Large intestine (tissue), 3 donors: ENCODE data around the gene PRMT3. TPM values are rescaled to one million over a fixed set of nuclear protein-coding genes. Genes with fewer than 3 reads are reported as not detected.

Experiments
- DNase-seq, 2 donors: peaks; one replicate each; pipeline versions ENCODE4 v3.0.0 to v3.0.0-alpha.2; 2013
- H3K27ac ChIP-seq: one replicate; pipeline ENCODE4 v1.5.1; 2013; ENCODE audit warnings: low read length
- H3K27me3 ChIP-seq: 2 replicates; pipeline ENCODE4 v1.6.1; 2013; ENCODE audit warnings: low read length; ENCODE audit not compliant: control insufficient read depth, insufficient read depth
- H3K36me3 ChIP-seq: 2 replicates; pipeline ENCODE4 v1.6.1; 2013; ENCODE audit warnings: low read length; ENCODE audit not compliant: control insufficient read depth, insufficient read depth
- H3K4me1 ChIP-seq: one replicate; pipeline ENCODE4 v1.6.1; 2013; ENCODE audit warnings: low read length; ENCODE audit not compliant: control insufficient read depth, insufficient read depth
- H3K4me3 ChIP-seq: one replicate; pipeline ENCODE4 v1.5.1; 2013; ENCODE audit warnings: low read length
- H3K9me3 ChIP-seq: one replicate; pipeline ENCODE4 v1.6.1; 2013; ENCODE audit warnings: mild to moderate bottlenecking, low read depth, low read length, moderate library complexity; ENCODE audit not compliant: control insufficient read depth
- WGBS: methylation state at CpG from one replicate; pipeline ENCODE4 v1.1.5; 2013; ENCODE audit warnings: low lambda C conversion rate; ENCODE audit not compliant: insufficient coverage; 5-methylcytosine and 5-hydroxymethylcytosine counted together
- polyA plus RNA-seq: library from polyadenylated mRNA; unstranded; fragments of 120-200 nt; gene quantifications from one replicate; pipeline ENCODE4 v1.2.1, GENCODE V29; 2013

Gene PRMT3
- polyA plus RNA-seq, 1 donor, result 17.2 TPM

DNA sequence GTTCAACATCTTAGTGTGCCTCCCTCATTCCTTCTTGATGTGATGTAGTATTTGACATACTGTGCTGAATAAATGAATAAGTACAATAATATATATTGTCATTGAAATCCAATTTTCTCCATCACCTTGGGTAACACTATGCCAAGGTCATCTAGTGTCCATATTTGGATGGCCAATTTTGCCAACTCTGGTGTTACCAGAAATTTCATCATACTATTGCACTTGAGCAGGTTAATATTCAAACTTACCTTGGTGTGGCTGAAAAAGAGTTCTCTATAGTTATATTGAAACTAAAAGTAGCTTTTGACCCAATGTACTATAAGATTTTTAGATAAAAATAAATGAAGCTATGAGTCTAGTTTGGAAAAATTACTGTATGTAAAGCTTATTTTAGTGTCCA lies 113.7 kb downstream of the PRMT3 start:
- Histone ChIP-seq H3K27me3 (no peaks in the 10 kb centered on the region), H3K36me3 (peaks cover 3% of the 10 kb centered on the region), H3K27ac (no peak overlapping the region), H3K9me3 (no peaks in the 10 kb centered on the region), H3K4me1 (no peaks in the 10 kb centered on the region), H3K4me3 (no peak overlapping the region)
- DNase-seq, result no peak

DNA sequence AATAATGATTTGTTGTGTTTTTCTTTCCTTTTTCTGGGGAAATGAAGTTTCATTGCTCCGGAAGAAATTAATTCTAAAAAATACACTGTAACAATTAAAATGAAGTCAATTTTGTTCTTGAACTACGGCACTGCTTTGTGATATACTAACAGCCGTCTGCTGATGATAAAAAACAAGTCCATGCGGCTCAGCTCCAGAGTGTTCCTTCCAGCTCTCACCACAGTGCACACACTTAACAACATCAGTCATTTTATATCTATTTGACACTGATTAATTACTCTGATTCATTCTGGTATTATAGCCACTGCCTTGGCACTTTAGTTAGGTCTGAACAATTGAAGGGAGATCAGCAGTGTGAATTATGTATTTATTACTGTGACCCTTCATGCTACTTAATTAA lies 114.5 kb downstream of the PRMT3 start:
- Histone ChIP-seq H3K9me3 (no peaks in the 10 kb centered on the region), H3K27ac (no peak overlapping the region), H3K4me1 (no peaks in the 10 kb centered on the region), H3K27me3 (no peaks in the 10 kb centered on the region), H3K4me3 (no peak overlapping the region), H3K36me3 (peaks cover 3% of the 10 kb centered on the region)
- WGBS, result 100% methylated on average over 2 of the region's 4 CpGs
- no peak for DNase-seq

DNA sequence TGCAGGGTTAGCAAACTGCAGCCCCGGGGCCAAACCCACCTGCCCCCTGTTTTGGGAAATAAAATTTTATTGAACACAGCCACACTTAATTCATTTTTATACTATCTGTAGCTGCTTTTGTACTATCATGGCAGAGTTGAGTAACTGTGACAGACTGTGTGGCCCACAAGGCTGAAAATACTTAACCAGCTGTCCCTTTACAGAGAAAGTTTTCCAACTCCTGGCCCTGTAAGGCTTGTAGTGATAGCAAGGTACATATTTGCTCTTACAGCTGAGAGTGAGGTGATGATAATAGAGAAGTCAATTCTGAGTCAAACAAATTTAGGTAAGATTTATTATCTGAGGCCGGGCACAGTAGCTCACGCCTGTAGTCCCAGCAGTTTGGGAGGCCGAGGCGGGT lies 124.5 kb downstream of the PRMT3 start:
- no peaks in the 10 kb centered on the region for H3K9me3 ChIP-seq
- DNase-seq, result no peak
- no peaks in the 10 kb centered on the region for H3K4me1 ChIP-seq
- H3K4me3 ChIP-seq, result no peak overlapping the region
- no peaks in the 10 kb centered on the region for H3K27me3 ChIP-seq
- peaks cover 3% of the 10 kb centered on the region for H3K36me3 ChIP-seq
- no CpG with 5 or more reads among the region's 5 CpGs for WGBS
- no peak overlapping the region for H3K27ac ChIP-seq

DNA sequence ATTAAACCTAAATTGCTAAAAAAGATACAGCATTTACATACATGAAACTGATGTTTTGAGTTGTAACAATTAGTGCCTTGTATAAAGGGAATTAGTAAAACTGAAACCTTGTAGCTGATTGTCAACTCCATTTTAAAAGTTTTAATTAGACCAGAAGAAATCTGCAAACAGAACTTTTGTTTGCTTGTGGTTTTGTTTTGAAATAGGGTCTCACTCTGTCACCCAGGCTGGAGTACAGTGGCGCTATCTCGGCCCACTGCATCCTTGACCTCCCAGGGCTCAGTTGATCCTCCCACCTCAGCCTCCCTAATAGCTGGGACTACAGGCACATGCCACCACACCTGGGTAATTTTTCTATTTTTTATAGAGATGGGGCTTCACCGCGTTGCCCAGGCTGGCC lies 125.4 kb downstream of the PRMT3 start:
- no peak for DNase-seq
- Histone ChIP-seq H3K27ac (no peak overlapping the region), H3K9me3 (no peaks in the 10 kb centered on the region), H3K27me3 (no peaks in the 10 kb centered on the region), H3K4me1 (no peaks in the 10 kb centered on the region), H3K4me3 (no peak overlapping the region), H3K36me3 (peaks cover 3% of the 10 kb centered on the region)
- 92% methylated on average over 2 of the region's 4 CpGs for WGBS

DNA sequence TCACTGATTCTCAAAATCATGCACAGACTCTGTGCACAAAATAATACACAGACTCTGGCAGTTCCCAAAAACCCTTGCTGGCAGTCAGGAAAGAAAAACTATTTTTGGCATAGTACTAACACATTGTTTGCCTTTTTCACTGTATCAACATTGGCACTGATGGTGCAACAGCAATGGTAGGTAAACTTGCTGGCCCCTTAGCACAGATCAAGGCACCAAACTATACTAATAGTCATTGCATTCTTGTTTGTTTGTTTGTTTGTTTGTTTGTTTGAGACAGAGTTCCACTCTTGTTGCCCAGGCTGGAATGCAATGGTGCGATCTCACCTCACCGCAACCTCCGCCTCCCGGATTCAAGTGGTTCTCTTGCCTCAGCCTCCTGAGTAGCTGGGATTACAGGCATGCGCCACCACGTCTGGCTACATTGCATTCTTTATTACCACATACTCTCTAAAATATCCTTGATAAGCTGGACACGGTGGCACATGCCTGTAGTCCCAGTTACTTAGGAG lies 130.9 kb downstream of the PRMT3 start:
- no CpG with 5 or more reads among the region's 7 CpGs for WGBS
- Histone ChIP-seq H3K9me3 (no peaks in the 10 kb centered on the region), H3K4me3 (no peak overlapping the region), H3K27ac (no peak overlapping the region), H3K36me3 (no peaks in the 10 kb centered on the region), H3K4me1 (no peaks in the 10 kb centered on the region), H3K27me3 (no peaks in the 10 kb centered on the region)
- DNase-seq, result no peak

DNA sequence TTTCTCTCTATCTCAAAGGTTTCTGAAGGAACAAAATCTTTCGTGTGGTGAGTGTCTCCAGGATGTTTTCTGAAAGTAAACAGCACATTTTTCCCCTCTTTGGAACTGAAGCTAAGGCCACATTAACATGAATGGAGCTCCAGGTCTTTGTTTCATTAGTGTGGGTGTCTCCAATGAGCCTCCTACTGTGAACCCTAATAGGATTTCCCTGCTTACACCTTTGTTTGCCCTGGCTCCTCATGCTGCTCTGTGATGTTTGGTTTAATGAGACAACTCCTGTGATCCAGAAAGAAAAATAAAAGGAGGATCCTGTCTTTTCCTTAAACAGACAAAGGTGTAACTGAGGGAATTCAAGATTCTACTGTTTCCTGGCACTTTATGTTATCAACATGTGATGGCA lies 135.0 kb downstream of the PRMT3 start:
- WGBS, result 38% methylated on average over 1 of the region's 1 CpG
- H3K4me1 ChIP-seq, result no peaks in the 10 kb centered on the region

DNA sequence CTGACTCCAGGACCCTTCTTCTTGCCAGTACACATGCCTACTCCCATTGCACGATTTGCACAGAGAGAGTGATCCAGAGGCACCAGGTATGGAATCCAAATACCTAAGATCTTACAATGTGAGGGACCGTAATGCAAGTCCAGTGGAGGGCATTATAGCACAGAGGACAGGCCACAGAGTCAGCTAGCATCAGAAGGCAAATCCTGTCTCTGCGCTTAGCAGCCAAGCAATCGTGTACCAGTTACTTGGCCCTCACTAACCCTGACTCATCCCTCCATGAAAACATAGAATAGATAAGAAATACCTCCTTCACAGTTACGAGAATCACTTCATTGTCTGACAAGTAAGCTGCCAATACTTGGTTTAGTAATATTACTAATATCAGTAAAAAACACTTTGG lies 142.2 kb downstream of the PRMT3 start:
- no peaks in the 10 kb centered on the region for H3K9me3 ChIP-seq
- no peaks in the 10 kb centered on the region for H3K36me3 ChIP-seq
- H3K4me3 ChIP-seq, result no peak overlapping the region
- no peak for DNase-seq
- H3K27me3 ChIP-seq, result no peaks in the 10 kb centered on the region
- no peaks in the 10 kb centered on the region for H3K4me1 ChIP-seq
- H3K27ac ChIP-seq, result no peak overlapping the region
- WGBS, result no CpG with 5 or more reads among the region's 5 CpGs

More for the DNA sequence above, 135.0 kb downstream of the PRMT3 start:
- Histone ChIP-seq H3K4me3 (no peak overlapping the region), H3K27me3 (no peaks in the 10 kb centered on the region), H3K27ac (no peak overlapping the region), H3K36me3 (no peaks in the 10 kb centered on the region), H3K9me3 (no peaks in the 10 kb centered on the region)
- DNase-seq, result no peak

DNA sequence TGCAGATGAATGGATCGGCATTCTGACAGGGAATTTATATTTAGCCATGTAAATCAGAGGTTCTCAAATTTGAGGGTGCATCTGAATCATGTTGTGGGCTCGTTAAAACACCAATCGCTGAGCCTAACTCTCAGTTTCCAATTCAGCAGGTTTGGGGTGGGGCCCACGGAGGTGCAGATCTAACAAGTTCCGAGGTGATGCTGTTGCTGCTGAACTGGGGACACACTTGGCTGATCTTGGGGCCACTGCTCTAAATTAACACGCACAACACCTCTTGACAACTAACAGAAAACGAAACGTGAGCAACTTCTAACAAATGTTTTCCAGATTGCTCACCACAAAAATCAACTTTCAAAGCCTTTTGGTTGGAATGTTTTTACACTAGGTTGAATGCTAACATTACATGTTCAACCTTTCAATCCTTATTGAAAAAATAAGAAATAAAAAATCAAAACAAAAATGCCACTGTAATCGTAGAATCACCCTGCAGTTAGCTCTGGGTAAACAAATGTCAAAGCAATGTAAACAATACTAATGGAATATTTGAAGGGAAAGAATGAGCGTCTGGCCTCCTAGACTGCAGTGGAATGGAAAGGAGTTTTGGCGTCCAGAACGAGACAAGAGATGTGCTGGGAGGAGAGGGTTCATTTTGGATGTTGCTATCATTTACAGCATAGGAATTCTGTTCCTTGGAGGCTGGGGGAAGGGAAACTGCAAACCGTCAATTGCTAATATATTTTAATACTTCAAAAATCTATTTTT lies 143.6 kb downstream of the PRMT3 start:
- Histone ChIP-seq H3K9me3 (no peaks in the 10 kb centered on the region), H3K36me3 (no peaks in the 10 kb centered on the region), H3K4me3 (no peak overlapping the region), H3K27me3 (no peaks in the 10 kb centered on the region), H3K4me1 (peaks cover 4% of the 10 kb centered on the region), H3K27ac (no peak overlapping the region)
- WGBS, result 100% methylated on average over 2 of the region's 13 CpGs
- DNase-seq, result no peak

DNA sequence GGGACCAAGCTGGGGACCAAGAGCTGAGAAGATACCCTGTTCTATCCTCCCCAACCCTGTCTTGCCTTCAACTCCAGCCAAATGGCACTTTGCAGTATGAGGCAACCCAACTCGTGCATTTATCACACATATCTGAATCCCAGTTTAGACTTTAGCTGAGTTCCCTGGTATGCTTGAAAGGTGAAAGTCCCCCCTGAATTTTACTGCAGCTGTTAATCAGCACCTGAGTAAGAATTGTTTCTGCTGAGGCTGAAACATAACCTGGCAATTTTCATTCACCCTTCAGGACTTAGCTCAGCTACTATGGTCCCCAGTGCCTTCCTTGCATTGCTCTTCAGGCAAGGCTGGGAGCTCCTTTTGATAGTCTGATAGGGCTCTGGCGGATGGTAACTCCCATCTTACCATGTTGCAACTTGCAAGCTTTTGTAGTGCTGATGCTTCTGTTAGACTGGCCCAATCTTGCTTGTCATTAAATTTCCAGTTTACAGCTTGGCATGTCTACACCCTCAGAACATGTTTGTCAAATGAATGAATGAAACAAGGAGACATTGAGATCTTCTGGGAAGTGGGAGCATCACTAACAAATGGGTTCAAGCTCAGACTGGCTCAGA lies 147.9 kb downstream of the PRMT3 start:
- Histone ChIP-seq H3K4me1 (peaks cover 4% of the 10 kb centered on the region), H3K27ac (no peak overlapping the region), H3K4me3 (no peak overlapping the region), H3K9me3 (no peaks in the 10 kb centered on the region), H3K36me3 (no peaks in the 10 kb centered on the region), H3K27me3 (no peaks in the 10 kb centered on the region)
- peak; percentile 46 to 75 for DNase-seq
- WGBS, result no CpG with 5 or more reads among the region's 2 CpGs

DNA sequence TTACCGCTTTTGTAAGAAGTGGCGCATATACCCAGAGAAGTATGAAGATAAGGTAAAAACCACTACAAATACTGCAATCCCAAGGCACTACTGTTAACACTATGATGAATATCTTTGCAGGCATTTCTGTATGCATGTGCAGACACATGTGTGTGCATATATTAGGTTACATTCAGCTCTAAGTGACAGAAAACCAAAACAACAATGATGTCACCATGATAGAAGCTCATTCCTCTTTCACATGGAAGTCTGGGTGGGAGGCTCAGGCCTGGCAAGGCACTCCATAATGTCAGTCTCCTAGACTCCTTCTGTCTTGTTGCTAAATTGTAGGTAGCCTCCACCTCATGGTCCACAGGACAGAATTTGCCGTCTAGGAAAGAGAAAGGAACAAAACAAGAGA lies 148.8 kb downstream of the PRMT3 start:
- WGBS, result no CpG with 5 or more reads among the region's 3 CpGs
- Histone ChIP-seq H3K4me1 (peaks cover 4% of the 10 kb centered on the region), H3K9me3 (no peaks in the 10 kb centered on the region), H3K4me3 (no peak overlapping the region), H3K27ac (no peak overlapping the region), H3K27me3 (no peaks in the 10 kb centered on the region), H3K36me3 (no peaks in the 10 kb centered on the region)
- DNase-seq, result no peak

DNA sequence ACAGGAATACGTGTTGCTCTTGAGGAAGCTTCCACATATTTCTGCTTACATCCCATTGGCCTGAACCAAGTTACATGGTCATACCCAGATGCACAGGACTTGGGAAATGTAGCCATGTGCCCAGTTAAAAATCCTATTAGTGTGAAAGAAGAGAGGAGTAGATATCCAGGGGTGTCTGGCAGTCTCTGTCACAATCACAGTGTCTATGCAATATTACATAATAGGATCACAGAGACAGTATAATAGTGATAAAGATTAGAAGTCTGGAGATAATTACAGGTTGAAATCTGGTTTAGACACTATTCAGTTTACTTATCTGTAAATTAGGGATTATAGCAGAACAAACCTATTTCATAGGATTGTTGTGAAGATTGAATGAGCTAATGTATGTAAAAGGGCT lies 149.3 kb downstream of the PRMT3 start:
- Histone ChIP-seq H3K36me3 (no peaks in the 10 kb centered on the region), H3K27ac (no peak overlapping the region), H3K4me1 (peaks cover 4% of the 10 kb centered on the region), H3K27me3 (no peaks in the 10 kb centered on the region), H3K4me3 (no peak overlapping the region), H3K9me3 (no peaks in the 10 kb centered on the region)
- DNase-seq, result no peak
- no CpG with 5 or more reads among the region's 1 CpG for WGBS
